Left colon (tissue), 2 donors: ENCODE measurements around the gene LRPAP1. TPM values are rescaled to one million over a fixed set of nuclear protein-coding genes. Genes with fewer than 3 reads are reported as not detected.
"Not testable (repeated sequence)": the region's sequence is repeated elsewhere in the genome, so short reads cannot be mapped to it uniquely, and the experiment has no call there.

Experiments
- ATAC-seq: fragments of 200-7000 bp; cut with Tn5 transposase; one replicate; pipeline ENCODE4 v1.9.1; 2020; ENCODE audit warnings: mild to moderate bottlenecking, moderate library complexity
- DNase-seq, 2 donors: peaks; one replicate each; pipeline ENCODE4 v3.0.0-alpha.2; 2020
- intact Hi-C, 2 donors: fragments of 100-400 bp; cut with DNase I in 1 of 2; cut with micrococcal nuclease in 1 of 2; formaldehyde crosslinking; loops; one replicate each; pipeline versions ENCODE4 v1.11.2 to v1.14.0; 2022; cut with DNase I, micrococcal nuclease
- total RNA-seq, 2 donors: library from RNA; stranded (reverse); fragmentation: NEBNext Ultra II Directional; extraction: Animal tissue kit (Norgen Biotek cat#: 25700); gene quantifications; one replicate each; pipeline ENCODE4 v1.2.1, GENCODE V29; 2021
- donor health status: DM: no; HTN: no; CAD: no.
- donor health status: DM: yes; HTN: yes; CAD: no.

The LRPAP1 gene
- total RNA-seq, 2 donors from 2014 or later, result 146 to 155 TPM

GRCh38 chr4:3566301-3566700, 34.1 kb upstream of the LRPAP1 start:
- DNase-seq, intact Hi-C loops, ATAC-seq: not testable (repeated sequence)

- DNase-seq, ATAC-seq, intact Hi-C loops: not testable (repeated sequence)
These were observed 32.7 kb upstream of the LRPAP1 start for GRCh38 chr4:3564948-3565347.

GRCh38 chr4:3563403-3563802, 31.2 kb upstream of the LRPAP1 start:
- intact Hi-C loops, result no loop called here
- DNase-seq (no peak), ATAC-seq (no peak)

- DNase-seq, result not testable (repeated sequence)
These were observed 29.9 kb upstream of the LRPAP1 start for GRCh38 chr4:3562127-3562526.

GRCh38 chr4:3560465-3560864, 28.2 kb upstream of the LRPAP1 start:
- not testable (repeated sequence) for ATAC-seq, DNase-seq

More at GRCh38 chr4:3562127-3562526, 29.9 kb upstream of the LRPAP1 start:
- intact Hi-C loops, ATAC-seq: not testable (repeated sequence)

GRCh38 chr4:3559381-3560290, 27.4 kb upstream of the LRPAP1 start:
- intact Hi-C loops, ATAC-seq, DNase-seq: not testable (repeated sequence)

More at GRCh38 chr4:3560465-3560864, 28.2 kb upstream of the LRPAP1 start:
- intact Hi-C loops, result not testable (repeated sequence)

GRCh38 chr4:3558514-3558836, 26.3 kb upstream of the LRPAP1 start:
- DNase-seq, ATAC-seq, intact Hi-C loops: not testable (repeated sequence)

GRCh38 chr4:3557676-3558513, 25.7 kb upstream of the LRPAP1 start:
- DNase-seq, ATAC-seq, intact Hi-C loops: not testable (repeated sequence)

GRCh38 chr4:3557088-3557492, 24.9 kb upstream of the LRPAP1 start:
- intact Hi-C loops, ATAC-seq: not testable (repeated sequence)

GRCh38 chr4:3556244-3556867, 24.1 kb upstream of the LRPAP1 start:
- DNase-seq, ATAC-seq, intact Hi-C loops: not testable (repeated sequence)

More at GRCh38 chr4:3557088-3557492, 24.9 kb upstream of the LRPAP1 start:
- DNase-seq, result peak in 1 of 2 donors; percentile 37

GRCh38 chr4:3555459-3556070, 23.3 kb upstream of the LRPAP1 start:
- ATAC-seq, intact Hi-C loops, DNase-seq: not testable (repeated sequence)

GRCh38 chr4:3551366-3551765, 19.1 kb upstream of the LRPAP1 start:
- intact Hi-C loops, ATAC-seq, DNase-seq: not testable (repeated sequence)

GRCh38 chr4:3550792-3551325, 18.6 kb upstream of the LRPAP1 start:
- ATAC-seq, intact Hi-C loops, DNase-seq: not testable (repeated sequence)

- ATAC-seq, DNase-seq, intact Hi-C loops: not testable (repeated sequence)
These were observed 17.8 kb upstream of the LRPAP1 start for GRCh38 chr4:3550041-3550440.

GRCh38 chr4:3549694-3550001, 17.4 kb upstream of the LRPAP1 start:
- ATAC-seq, DNase-seq, intact Hi-C loops: not testable (repeated sequence)

GRCh38 chr4:3548991-3549693, 16.9 kb upstream of the LRPAP1 start:
- ATAC-seq, DNase-seq, intact Hi-C loops: not testable (repeated sequence)

- intact Hi-C loops, ATAC-seq, DNase-seq: not testable (repeated sequence)
These were observed 14.5 kb upstream of the LRPAP1 start for GRCh38 chr4:3546721-3547120.
